OCI-LY1 (cell line): ENCODE results near the gene BPIFA3.

ENCODE experiments used
- H2AFZ ChIP-seq: fragments of 200-600 bp; sonication (generic), shearing (Covaris generic); 2 replicates; pipeline ENCODE4 v1.6.0; 2014; ENCODE audit warnings: antibody characterized with exemption, mild to moderate bottlenecking, low read length
- H3F3A ChIP-seq: fragments of 200-600 bp; sonication (generic), shearing (Covaris generic); 2 replicates; pipeline ENCODE4 v1.6.0; 2014; ENCODE audit warnings: mild to moderate bottlenecking, antibody characterized with exemption, low read length, moderate library complexity; ENCODE audit not compliant: insufficient read depth
- H3K27ac ChIP-seq: fragments of 200-600 bp; sonication (generic); 2 replicates; pipeline ENCODE4 v1.5.1; 2014; ENCODE audit warnings: low read length, mixed run types, mild to moderate bottlenecking, low read depth; ENCODE audit not compliant: poor library complexity, severe bottlenecking
- H3K27me3 ChIP-seq: fragments of 200-600 bp; sonication (generic); 2 replicates; pipeline ENCODE4 v1.6.0; 2014; ENCODE audit warnings: antibody characterized with exemption, mild to moderate bottlenecking, low read length, moderate library complexity; ENCODE audit not compliant: insufficient read depth
- H3K36me3 ChIP-seq: fragments of 200-600 bp; sonication (generic); 2 replicates; pipeline ENCODE4 v1.6.1; 2014; ENCODE audit warnings: mild to moderate bottlenecking, antibody characterized with exemption, low read length, moderate library complexity, mixed read lengths; ENCODE audit not compliant: insufficient read depth
- H3K4me1 ChIP-seq: fragments of 200-600 bp; sonication (generic); 2 replicates; pipeline ENCODE4 v1.5.1; 2014; ENCODE audit warnings: mild to moderate bottlenecking, low read length, moderate library complexity; ENCODE audit not compliant: insufficient read depth, severe bottlenecking
- H3K4me2 ChIP-seq: fragments of 200-600 bp; sonication (generic), shearing (Covaris generic); 2 replicates; pipeline ENCODE4 v1.6.1; 2014; ENCODE audit warnings: low read length
- H3K4me3 ChIP-seq: fragments of 200-600 bp; sonication (generic); 2 replicates; pipeline ENCODE4 v1.5.1; 2014; ENCODE audit warnings: low read length, low read depth, mild to moderate bottlenecking, mixed read lengths; ENCODE audit not compliant: poor library complexity, severe bottlenecking
- H3K79me2 ChIP-seq: fragments of 200-600 bp; shearing (Covaris generic); 2 replicates; pipeline ENCODE4 v1.6.1; 2016; ENCODE audit warnings: mixed run types, low read length, mixed read lengths; ENCODE audit not compliant: insufficient read depth
- H3K9ac ChIP-seq: fragments of 200-600 bp; sonication (generic), shearing (Covaris generic); 2 replicates; pipeline ENCODE4 v1.6.1; 2014; ENCODE audit warnings: mild to moderate bottlenecking, low read length, mixed read lengths
- H3K9me2 ChIP-seq: fragments of 200-600 bp; sonication (generic), shearing (Covaris generic); 2 replicates; pipeline ENCODE4 v1.6.1; 2014; ENCODE audit warnings: low read depth, mild to moderate bottlenecking, low read length, mixed read lengths
- H3K9me3 ChIP-seq: fragments of 200-600 bp; shearing (Covaris generic); 2 replicates; pipeline ENCODE4 v1.6.1; 2014; ENCODE audit warnings: low read length, mixed read lengths
- H4K20me1 ChIP-seq: fragments of 200-600 bp; sonication (generic), shearing (Covaris generic); 2 replicates; pipeline ENCODE4 v1.6.0; 2016; ENCODE audit warnings: mild to moderate bottlenecking, low read length; ENCODE audit not compliant: insufficient read depth
- CTCF ChIP-seq: fragments of 200-600 bp; sonication (generic), shearing (Covaris generic); IDR thresholded peaks from 2 replicates; pipeline ENCODE4 v1.5.1; 2017; ENCODE audit warnings: mild to moderate bottlenecking, antibody characterized with exemption, low read length, moderate library complexity, mixed read lengths
- EZH2 ChIP-seq: fragments of 200-600 bp; sonication (generic), shearing (Covaris generic); IDR thresholded peaks from 2 replicates; pipeline ENCODE4 v1.8.0; 2017; ENCODE audit warnings: borderline replicate concordance, mixed run types, mild to moderate bottlenecking, antibody characterized with exemption, low read length, moderate library complexity, mixed read lengths

The BPIFA3 gene

GRCh38 chr20:33273117-33273851, 56.1 kb downstream of the BPIFA3 start:
- H3K27me3 ChIP-seq = no peaks in the 10 kb centered on the region

GRCh38 chr20:33275215-33275614, 58.1 kb downstream of the BPIFA3 start:
- Histone ChIP-seq H3K27me3 (no peaks in the 10 kb centered on the region), H4K20me1 (no peaks in the 10 kb centered on the region), H3K27ac (no peak overlapping the region), H3F3A (no peaks in the 10 kb centered on the region), H3K4me1 (no peaks in the 10 kb centered on the region), H3K9me2 (no peaks in the 10 kb centered on the region), H3K36me3 (no peaks in the 10 kb centered on the region), H3K4me3 (no peak overlapping the region), H3K9ac (no peak overlapping the region), H3K9me3 (no peaks in the 10 kb centered on the region), H3K4me2 (no peak overlapping the region), H2AFZ (no peak overlapping the region), H3K79me2 (no peaks in the 10 kb centered on the region)
- TF ChIP-seq CTCF (no peak), EZH2 (no peak)

More at GRCh38 chr20:33273117-33273851, 56.1 kb downstream of the BPIFA3 start:
- no peak overlapping the region for H3K4me2 ChIP-seq
- no peak overlapping the region for H3K9ac ChIP-seq
- no peaks in the 10 kb centered on the region for H3F3A ChIP-seq
- no peaks in the 10 kb centered on the region for H3K79me2 ChIP-seq
- no peaks in the 10 kb centered on the region for H3K9me3 ChIP-seq
- no peak overlapping the region for H3K4me3 ChIP-seq
- H3K9me2 ChIP-seq = no peaks in the 10 kb centered on the region
- no peaks in the 10 kb centered on the region for H3K4me1 ChIP-seq
- no peaks in the 10 kb centered on the region for H4K20me1 ChIP-seq
- no peak overlapping the region for H2AFZ ChIP-seq
- H3K27ac ChIP-seq = no peak overlapping the region
- TF ChIP-seq EZH2 = no peak
- no peak for TF ChIP-seq CTCF
- H3K36me3 ChIP-seq = no peaks in the 10 kb centered on the region

GRCh38 chr20:33275871-33276270, 58.7 kb downstream of the BPIFA3 start:
- Histone ChIP-seq H3K79me2 (no peaks in the 10 kb centered on the region), H3K4me1 (no peaks in the 10 kb centered on the region), H3K4me2 (no peak overlapping the region), H2AFZ (no peak overlapping the region), H3K36me3 (no peaks in the 10 kb centered on the region), H3K4me3 (no peak overlapping the region), H3K9me2 (no peaks in the 10 kb centered on the region), H3K9ac (no peak overlapping the region), H3K27ac (no peak overlapping the region), H3F3A (no peaks in the 10 kb centered on the region), H3K9me3 (no peaks in the 10 kb centered on the region), H3K27me3 (no peaks in the 10 kb centered on the region), H4K20me1 (no peaks in the 10 kb centered on the region)
- TF ChIP-seq EZH2 (no peak), CTCF (no peak)
